ENCODE measurements around the gene YES1. TPM values are rescaled to one million over a fixed set of nuclear protein-coding genes. Genes with fewer than 3 reads are reported as not detected.

The YES1 gene
- total and polyA plus RNA-seq, 4 donors: 12.5 to 57.6 (median 21.9) TPM

DNA sequence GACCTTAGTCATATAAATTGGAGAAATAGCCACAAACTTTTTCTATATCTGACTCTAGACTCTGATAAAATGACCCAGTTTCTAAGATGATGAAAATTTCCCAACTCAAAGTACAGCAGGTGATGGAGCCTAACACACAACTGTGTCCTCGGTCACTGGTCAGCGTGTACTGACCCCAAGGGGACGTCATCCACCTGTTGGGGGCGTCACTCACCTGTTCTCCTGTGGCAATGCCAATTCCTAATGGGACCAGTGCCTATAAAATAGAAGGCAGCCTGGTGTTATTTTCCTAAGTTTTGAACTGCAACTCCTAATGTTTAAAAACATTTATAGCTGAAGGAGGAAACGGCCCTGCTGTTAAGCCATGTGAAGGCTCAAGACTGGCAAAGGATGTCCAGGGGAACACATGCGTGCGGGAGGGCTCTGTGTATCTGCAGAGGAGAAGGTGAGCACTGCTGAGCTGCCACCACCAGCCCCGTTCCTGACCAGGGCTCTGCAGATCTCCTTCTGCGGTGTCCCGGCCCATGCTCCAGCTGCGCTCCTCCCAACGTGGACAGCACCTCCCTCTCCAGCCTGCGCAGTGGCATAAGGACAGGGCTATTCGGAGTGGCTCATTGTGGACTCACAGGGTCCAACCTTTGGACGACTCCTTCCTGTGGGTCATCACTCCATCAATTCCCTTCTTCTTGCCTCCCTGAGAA, 133.4 kb downstream of the YES1 start (continued):
- TF ChIP-seq, protein P1, sequence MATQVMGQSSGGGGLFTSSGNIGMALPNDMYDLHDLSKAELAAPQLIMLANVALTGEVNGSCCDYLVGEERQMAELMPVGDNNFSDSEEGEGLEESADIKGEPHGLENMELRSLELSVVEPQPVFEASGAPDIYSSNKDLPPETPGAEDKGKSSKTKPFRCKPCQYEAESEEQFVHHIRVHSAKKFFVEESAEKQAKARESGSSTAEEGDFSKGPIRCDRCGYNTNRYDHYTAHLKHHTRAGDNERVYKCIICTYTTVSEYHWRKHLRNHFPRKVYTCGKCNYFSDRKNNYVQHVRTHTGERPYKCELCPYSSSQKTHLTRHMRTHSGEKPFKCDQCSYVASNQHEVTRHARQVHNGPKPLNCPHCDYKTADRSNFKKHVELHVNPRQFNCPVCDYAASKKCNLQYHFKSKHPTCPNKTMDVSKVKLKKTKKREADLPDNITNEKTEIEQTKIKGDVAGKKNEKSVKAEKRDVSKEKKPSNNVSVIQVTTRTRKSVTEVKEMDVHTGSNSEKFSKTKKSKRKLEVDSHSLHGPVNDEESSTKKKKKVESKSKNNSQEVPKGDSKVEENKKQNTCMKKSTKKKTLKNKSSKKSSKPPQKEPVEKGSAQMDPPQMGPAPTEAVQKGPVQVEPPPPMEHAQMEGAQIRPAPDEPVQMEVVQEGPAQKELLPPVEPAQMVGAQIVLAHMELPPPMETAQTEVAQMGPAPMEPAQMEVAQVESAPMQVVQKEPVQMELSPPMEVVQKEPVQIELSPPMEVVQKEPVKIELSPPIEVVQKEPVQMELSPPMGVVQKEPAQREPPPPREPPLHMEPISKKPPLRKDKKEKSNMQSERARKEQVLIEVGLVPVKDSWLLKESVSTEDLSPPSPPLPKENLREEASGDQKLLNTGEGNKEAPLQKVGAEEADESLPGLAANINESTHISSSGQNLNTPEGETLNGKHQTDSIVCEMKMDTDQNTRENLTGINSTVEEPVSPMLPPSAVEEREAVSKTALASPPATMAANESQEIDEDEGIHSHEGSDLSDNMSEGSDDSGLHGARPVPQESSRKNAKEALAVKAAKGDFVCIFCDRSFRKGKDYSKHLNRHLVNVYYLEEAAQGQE (IDR thresholded peaks at IDR 0.05): no peak
- TF ChIP-seq, protein P2, sequence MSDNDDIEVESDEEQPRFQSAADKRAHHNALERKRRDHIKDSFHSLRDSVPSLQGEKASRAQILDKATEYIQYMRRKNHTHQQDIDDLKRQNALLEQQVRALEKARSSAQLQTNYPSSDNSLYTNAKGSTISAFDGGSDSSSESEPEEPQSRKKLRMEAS (IDR thresholded peaks at IDR 0.05): no peak
- TF ChIP-seq EGR1 (IDR thresholded peaks at IDR 0.05; ENCODE audit: low read depth in 2 of 2) (no peak), GABPA (IDR thresholded peaks at IDR 0.05 in 1 of 2, conservative IDR thresholded peaks at IDR 0.05 in 1 of 2) (no peak), FOXA2 (IDR thresholded peaks at IDR 0.05) (no peak), SP1 (IDR thresholded peaks at IDR 0.05) (no peak), RXRA (IDR thresholded peaks at IDR 0.05) (no peak), JUND (IDR thresholded peaks at IDR 0.05) (no peak), TAF1 (conservative IDR thresholded peaks at IDR 0.05) (no peak)

DNA sequence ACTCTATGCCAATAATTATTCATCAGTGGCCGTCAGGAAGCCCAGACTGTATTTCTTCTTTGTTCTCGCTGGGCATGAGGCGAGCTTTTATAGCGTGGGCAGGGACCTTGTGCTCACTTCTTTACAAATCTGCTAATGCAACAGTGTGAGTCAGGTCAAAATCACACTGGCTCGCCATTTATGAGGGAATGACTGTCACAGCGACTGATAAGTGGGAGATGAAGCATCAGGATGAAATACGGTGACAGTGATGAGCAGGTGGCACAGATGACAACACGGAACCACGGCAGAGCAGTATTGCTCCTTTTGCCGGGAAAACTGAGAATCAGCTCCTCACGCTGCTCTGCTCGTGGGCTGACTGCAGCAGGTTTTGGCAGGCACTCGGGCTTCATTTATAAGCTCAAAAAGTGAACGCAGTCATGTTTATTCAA, 134.1 kb downstream of the YES1 start:
- TF ChIP-seq, protein P3, sequence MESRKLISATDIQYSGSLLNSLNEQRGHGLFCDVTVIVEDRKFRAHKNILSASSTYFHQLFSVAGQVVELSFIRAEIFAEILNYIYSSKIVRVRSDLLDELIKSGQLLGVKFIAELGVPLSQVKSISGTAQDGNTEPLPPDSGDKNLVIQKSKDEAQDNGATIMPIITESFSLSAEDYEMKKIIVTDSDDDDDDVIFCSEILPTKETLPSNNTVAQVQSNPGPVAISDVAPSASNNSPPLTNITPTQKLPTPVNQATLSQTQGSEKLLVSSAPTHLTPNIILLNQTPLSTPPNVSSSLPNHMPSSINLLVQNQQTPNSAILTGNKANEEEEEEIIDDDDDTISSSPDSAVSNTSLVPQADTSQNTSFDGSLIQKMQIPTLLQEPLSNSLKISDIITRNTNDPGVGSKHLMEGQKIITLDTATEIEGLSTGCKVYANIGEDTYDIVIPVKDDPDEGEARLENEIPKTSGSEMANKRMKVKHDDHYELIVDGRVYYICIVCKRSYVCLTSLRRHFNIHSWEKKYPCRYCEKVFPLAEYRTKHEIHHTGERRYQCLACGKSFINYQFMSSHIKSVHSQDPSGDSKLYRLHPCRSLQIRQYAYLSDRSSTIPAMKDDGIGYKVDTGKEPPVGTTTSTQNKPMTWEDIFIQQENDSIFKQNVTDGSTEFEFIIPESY (IDR thresholded peaks at IDR 0.05): no peak
- TF ChIP-seq, protein P4, sequence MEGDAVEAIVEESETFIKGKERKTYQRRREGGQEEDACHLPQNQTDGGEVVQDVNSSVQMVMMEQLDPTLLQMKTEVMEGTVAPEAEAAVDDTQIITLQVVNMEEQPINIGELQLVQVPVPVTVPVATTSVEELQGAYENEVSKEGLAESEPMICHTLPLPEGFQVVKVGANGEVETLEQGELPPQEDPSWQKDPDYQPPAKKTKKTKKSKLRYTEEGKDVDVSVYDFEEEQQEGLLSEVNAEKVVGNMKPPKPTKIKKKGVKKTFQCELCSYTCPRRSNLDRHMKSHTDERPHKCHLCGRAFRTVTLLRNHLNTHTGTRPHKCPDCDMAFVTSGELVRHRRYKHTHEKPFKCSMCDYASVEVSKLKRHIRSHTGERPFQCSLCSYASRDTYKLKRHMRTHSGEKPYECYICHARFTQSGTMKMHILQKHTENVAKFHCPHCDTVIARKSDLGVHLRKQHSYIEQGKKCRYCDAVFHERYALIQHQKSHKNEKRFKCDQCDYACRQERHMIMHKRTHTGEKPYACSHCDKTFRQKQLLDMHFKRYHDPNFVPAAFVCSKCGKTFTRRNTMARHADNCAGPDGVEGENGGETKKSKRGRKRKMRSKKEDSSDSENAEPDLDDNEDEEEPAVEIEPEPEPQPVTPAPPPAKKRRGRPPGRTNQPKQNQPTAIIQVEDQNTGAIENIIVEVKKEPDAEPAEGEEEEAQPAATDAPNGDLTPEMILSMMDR (IDR thresholded peaks at IDR 0.05; ENCODE audit: low read depth, low read length, missing input control): no peak
- no peak for TF ChIP-seq GABPA (IDR thresholded peaks at IDR 0.05 in 1 of 2, conservative IDR thresholded peaks at IDR 0.05 in 1 of 2)
- no peak for TF ChIP-seq HNF4G (IDR thresholded peaks at IDR 0.05)
- no peak for TF ChIP-seq RXRA (IDR thresholded peaks at IDR 0.05)
- no peak for TF ChIP-seq FOXA1 (IDR thresholded peaks at IDR 0.05)
- TF ChIP-seq, protein P1 (IDR thresholded peaks at IDR 0.05): no peak
- TF ChIP-seq NR2F2 (IDR thresholded peaks at IDR 0.05): no peak
- TF ChIP-seq HNF4A (conservative IDR thresholded peaks at IDR 0.05): no peak
- TF ChIP-seq, protein P2 (IDR thresholded peaks at IDR 0.05): no peak
- no peak for DNase-seq (ENCODE audit: low spot score)
- 94% methylated on average over 14 of the region's 14 CpGs for WGBS
- no peaks in the 10 kb centered on the region for H3K9me3 ChIP-seq (ENCODE audit: control insufficient read depth in 4 of 4, low read length in 3 of 4)
- H3K27me3 ChIP-seq (ENCODE audit: control insufficient read depth in 4 of 4, insufficient read depth in 4 of 4, low read length in 3 of 4): no peaks in the 10 kb centered on the region
- H3K4me3 ChIP-seq (ENCODE audit: low read depth in 1 of 3, low read length in 3 of 3): no peak overlapping the region
- no peak overlapping the region for H3K9ac ChIP-seq (ENCODE audit: low read depth in 1 of 2, low read length in 2 of 2)
- no peak overlapping the region for H3K27ac ChIP-seq (ENCODE audit: low read depth in 1 of 2, low read length in 2 of 2)
- H3K4me1 ChIP-seq (ENCODE audit: control insufficient read depth in 4 of 4, insufficient read depth in 4 of 4, low read length in 3 of 4): peaks cover 0 to 2% (median under 1%) of the 10 kb centered on the region in 4 donors
- peaks cover 8 to 71% (median 47%) of the 10 kb centered on the region in 4 donors for H3K36me3 ChIP-seq (ENCODE audit: control insufficient read depth in 4 of 4, insufficient read depth in 3 of 4, low read depth in 1 of 4, low read length in 3 of 4)

Data from liver (tissue), 9 donors.